Measurements from ENCODE around the gene MAP1S.
A peak's percentile ranks its signal among the peaks of the same experiment; 100 is the strongest.

MAP1S gene

DNA sequence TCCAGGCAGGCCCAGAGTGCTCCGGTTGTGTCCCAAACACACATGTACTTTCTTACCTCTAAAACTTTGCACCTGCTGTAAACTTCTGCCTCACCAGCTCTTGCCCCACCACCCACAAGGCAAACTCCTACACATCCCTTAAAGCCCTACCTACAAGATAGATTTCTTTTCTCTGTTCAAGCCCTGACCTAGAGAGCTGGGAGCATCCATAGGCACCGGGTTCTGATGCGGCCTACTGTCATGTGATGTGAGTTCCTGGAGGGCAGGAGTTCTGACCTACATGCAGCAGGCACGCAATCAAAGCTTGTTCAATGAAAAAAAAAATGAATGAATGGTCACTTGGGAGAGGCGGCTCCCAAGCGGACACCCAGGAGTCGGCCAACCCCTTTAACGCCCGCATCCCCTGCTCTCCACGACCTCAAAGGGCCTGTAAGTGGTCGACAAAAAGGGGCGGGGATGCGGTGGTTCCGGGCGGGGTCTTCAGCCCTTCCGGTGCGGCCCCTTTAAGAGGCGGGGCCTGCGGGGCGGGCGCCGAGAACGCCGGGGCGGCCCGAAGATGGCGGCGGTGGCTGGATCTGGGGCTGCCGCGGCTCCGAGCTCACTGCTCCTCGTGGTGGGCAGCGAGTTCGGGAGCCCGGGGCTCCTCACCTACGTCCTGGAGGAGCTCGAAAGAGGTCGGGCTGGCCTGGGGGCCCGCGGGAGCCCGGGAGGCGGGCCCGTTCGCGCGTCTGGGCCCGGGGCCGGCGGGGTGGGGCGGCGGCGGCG, at the start of gene MAP1S:
Gene MAP1S, plus strand, starts transcription at position 534 of the 765 bp plus-strand sequence. Its CDS starts 23 bp downstream, at position 557.
- peak; percentile 32 to 55 (median 46) for DNase-seq

GRCh38 chr19:17671906-17672305, 47.4 kb upstream of the MAP1S start:
- no peak for DNase-seq

DNA sequence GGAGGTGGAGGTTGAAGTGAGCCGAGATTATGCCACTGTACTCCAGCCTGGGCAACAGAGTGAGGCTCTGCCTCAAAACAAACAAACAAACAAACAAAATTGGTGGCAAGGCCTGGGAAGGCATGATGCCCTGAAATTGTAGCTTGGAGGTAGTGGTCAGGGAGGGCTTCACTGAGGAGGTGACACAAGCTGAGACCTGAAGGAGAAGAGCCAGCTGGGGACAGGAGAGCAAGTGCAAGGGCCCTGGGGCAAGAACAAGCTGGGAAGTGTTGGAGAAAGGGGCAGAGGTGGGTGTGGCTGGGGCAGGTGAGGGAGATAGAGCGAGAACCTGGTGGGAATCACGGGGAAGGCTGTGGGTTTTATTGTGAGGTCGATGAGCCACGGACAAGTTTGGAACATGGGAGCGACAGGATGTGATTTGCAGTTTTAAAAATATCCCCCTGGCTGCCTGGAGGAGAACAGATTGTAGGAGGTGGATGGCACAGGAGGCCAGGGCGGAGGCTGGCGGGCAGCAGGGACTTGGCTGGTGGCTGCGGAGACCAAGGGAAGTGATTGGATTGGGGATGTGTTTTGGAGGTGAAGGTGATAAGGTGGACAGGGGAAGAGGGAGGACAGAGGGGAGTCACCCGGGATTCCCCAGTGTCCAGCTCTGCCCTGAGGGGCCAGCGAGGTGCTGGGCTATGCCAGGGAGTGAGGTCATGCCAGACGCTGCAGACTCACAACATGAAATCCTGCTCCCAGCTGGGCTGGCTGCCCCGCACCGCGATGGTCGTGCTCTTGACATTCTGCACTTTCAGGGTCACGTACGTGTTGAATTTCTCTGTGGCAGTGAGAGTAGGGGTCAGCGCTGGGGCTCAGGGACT, 45.1 kb upstream of the MAP1S start:
- no peak for DNase-seq

- DNase-seq = no peak
These were observed 43.0 kb upstream of the MAP1S start for GRCh38 chr19:17676295-17676694.

DNA sequence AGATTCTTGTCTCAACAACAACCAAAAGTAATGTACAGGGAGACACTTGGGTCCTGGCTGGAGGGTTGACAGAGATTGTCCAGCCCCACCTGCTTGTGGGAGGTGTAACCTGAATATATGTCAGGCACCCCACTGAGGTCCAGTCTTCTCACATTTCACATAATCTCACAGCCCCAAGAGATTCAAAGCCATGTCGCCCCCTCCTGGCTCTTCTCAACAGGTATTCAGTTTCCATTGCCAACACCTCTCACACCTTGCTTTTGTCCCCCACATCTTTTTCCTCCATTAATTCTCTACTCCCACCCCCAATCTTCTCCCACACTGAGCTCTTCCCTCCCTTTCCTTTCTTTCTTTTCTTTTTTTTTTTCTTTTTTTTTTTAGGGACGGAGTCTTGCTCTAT, 42.3 kb upstream of the MAP1S start:
- DNase-seq = no peak

DNA sequence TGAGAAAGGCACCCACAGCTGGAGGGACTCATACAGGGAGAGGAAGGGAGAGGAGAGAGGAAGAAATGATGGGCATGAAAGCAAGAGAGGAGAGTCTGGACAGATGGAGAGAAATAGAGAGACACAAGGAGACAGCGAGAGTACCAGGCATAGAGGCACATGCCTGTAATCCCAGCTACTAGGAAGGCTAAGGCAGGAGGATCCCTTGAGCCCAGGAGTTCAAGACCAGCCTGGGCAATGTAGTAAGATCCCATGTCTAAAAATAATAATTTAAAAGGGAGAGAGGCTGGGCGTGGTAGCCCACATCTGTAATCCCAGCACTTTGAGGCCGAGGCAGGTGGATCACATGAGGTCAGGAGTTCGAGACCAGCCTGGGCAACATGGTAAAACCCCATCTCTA, 40.4 kb upstream of the MAP1S start:
- DNase-seq = no peak

DNA sequence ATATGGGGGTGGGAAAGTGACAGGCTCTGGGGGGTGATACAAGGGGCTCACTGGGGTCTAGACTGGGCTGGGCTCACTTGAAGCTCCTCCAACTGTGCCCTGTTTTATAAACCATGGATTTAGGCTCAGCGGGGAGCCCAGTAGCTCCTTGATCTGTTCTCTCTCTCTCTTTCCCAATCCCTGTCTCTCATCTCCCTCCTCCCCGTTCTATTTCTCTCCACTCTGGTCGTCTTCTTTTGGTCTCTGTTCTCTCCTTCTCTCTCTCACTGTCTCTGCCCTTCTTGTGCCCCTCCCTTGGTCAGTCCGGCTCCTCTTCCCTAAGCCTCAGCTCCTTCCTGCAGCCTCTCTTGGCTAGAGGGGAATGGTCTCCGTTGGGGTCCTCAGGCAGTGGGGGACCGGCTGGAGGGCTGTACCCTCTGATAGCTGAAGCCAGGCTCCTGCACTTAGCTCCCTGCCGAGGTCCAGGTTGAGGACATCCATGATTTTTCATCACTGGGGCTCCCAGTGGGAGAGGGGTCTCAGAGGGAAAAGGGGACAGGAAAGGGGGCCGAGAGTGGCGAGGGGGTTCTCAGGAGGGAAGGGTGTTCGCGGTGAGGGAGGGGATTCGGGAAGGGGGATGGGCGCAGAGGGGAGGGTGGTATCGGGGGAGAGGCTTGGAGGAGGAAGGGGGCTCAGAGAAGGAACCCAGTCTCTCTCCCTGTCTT, 39.6 kb upstream of the MAP1S start:
- no peak for DNase-seq

- peak in 2 of 4 experiments; percentile 9 to 17 for DNase-seq
These were observed 39.0 kb upstream of the MAP1S start for GRCh38 chr19:17680230-17680722.

DNA sequence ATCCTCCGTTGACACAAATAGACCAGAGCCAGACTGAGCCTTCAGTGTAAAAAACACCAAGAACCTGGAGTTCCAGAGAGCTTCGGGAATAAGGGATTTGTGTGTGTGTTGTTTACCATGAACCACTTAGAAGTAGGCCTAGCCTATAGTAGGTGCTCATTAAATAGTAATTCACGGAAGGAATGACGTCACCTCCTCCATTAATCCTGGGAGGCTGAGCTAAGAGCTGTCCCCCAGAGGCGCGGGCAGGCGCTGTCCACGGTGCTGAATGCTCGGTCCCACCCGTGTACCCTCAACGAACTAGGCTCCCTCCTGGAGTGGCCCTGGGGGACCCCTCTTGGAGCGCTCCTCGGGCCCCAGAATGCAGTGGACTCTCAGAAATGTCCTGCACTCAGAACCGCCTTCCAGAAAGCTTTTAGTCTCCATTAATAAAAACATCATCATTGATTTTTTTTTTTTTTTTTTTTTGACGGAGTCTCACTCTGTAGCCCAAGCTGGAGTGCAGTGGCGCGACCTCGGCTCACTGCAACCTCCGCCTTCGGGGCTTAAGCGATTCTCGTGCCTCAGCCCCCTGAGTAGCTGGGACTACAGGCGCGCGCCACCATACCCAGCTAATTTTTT, 37.7 kb upstream of the MAP1S start:
- peak in 1 of 4 experiments; percentile 5 for DNase-seq

GRCh38 chr19:17682273-17682672, 37.0 kb upstream of the MAP1S start:
- no peak for DNase-seq

DNA sequence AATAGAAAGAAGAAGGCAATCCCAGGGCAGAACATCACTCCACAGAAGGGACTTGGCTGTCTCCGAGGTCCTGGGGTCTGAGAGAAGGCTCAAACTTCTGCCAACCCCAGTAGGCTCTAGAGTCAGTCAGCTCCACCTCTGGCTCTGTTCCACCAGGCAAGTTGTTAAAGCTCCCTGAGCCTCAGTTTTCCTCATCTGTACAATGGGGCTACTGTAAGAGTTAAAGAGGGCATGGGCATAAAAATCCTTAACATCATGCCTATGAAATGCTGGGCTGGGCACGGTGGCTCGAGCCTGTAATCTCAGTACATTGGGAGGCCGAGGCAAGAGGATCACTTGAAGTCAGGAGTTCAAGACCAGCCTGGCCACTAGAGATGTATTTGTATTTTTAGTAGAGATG, 36.2 kb upstream of the MAP1S start:
- no peak for DNase-seq

DNA sequence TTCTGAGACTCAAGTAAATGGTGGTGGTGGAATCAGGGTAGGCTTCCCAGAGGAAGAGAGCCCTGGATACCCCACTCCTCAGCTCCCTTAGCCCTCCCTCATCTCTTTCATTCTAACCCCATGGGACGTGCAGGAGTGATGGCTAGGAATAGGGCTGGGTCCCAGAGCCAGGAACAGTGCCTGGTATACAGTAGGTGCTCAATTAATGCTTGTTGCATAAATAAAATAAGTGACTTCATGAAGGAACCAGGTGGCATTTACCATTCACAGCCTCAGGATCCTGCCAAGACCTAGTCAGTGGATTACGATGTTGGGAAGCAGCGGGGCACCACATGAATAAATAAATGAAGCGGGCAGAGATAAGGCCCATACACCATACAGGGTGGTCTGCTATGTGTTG, 35.0 kb upstream of the MAP1S start:
- DNase-seq = no peak

- no peak for DNase-seq
These were observed 33.7 kb upstream of the MAP1S start for GRCh38 chr19:17685451-17686022.

GRCh38 chr19:17686023-17686521, 33.2 kb upstream of the MAP1S start:
- no peak for DNase-seq

GRCh38 chr19:17686592-17687024, 32.7 kb upstream of the MAP1S start:
- no peak for DNase-seq

- DNase-seq = no peak
These were observed 32.0 kb upstream of the MAP1S start for GRCh38 chr19:17687141-17687856.

DNA sequence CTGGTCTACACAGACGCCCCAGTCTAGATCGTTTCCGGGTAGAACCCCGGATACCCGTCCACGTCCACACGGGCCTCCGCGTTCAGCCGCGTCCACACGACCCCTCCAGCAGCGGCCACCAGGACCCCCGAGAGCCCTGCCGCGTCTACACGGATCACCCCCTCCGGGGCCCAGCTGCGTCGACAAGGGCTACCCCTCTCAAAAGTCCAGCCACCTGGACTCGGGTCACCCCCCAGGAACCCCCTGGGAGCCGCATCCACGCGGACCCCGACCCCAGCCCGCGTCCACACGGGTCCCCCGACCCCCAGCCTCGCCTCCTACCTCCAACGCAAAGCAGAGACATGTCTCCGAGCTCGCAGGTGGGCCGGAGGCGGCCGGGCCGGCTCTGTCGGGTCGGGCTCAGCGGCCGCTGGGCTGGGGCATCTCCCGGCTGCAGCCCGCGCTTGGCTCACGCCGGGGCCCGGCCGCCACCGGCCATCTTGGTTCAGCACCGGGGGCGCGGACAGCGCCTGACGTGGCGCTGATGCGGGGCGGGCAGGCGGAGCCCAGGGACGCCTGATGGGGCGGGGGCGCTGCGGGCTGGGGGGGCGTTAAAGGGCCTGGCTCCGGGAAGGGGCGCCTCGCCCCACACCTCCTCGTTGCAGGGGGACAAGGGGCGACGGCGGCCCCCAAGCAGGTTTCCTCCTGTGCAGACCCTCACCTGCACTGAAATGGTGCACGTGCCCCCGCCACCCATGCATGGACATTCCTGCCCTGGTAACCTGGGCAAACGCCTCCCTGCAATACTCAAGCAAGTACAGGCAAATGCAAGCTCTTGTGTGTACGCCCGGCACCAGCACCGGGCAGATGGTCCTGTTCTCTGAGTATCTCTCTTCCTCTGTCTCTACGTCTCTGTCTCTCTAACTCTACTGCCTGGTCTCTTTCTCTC, 31.2 kb upstream of the MAP1S start, which contains the start of gene UNC13A:
Gene UNC13A, minus strand, starts transcription at position 498 of the 928 bp plus-strand sequence. Its CDS starts 155 bp downstream, at position 343.
- peak in 2 of 4 experiments; percentile 6 to 32 for DNase-seq

DNA sequence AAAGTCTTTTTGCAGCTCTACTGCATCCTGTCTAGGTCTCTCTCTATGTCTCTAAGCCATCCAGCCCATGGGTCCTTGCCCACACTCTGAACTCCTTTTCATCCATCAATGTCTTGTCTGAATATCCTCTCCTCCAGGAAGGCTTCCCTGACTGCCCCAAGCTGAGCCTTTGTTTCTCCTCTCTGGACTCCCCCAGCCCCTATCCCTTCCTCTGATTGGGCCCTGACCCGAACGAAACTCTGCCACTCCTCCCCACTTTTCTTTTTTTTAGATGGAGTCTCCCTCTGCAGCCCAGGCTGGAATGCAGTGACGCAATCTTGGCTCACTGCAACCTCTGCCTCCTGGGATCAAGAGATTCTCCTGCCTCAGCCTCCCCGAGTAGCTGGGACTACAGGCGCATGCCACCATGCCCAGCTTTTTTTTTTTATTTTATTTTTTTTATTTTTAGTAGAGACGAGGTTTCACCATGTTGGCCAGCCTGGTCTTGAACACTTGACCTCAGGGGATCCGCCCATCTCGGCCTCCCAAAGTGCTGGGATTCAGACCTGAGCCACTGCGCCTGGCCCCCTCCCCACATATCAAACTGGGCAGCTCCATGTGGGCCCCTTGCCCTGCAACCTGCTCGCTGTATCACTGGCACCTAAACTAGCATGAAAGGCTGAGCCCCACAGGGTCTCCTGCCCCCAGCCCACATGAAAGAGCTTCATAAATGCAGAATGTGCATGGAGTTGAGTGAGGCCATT, 30.3 kb upstream of the MAP1S start:
- DNase-seq = no peak

DNA sequence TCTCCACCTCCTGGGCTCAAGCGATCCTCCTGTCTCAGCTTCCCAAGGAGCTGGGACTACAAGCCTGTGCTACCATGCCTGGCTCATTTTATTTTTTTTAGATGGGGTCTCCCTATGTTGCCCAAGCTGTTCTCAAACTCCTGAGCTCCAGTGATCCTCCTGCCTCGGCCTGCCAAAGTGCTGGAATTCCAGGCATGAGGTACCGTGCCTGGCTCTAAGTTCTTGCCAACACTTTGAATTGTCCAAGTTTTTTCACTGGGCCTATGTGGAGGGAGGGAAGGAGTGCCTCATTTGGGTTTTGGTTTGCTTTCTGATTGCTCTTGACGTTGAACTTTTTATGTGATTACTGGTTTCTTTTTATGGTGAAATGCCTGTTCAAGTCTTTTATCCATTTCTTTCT, 26.7 kb upstream of the MAP1S start:
- no peak for DNase-seq
